Body of pancreas (tissue), 4 donors: ENCODE measurements around the gene RPL6. TPM values are rescaled to one million over a fixed set of nuclear protein-coding genes. Genes with fewer than 3 reads are reported as not detected.
"Not testable (repeated sequence)": the region's sequence is repeated elsewhere in the genome, so short reads cannot be mapped to it uniquely, and the experiment has no call there.

Experiments
- ATAC-seq: fragments of 150-250 bp; one replicate; pipeline ENCODE4 v1.9.1; 2016
- DNase-seq, 4 donors: peaks; one replicate each; pipeline ENCODE4 v3.0.0-alpha.2; 2019
- H3K27ac ChIP-seq, 4 donors: fragments of 200-600 bp; sonication (generic); 1 replicate in 3 of 4; 2 replicates in 1 of 4; pipeline versions ENCODE4 v1.5.1 to v1.6.1; 2016 to 2019; ENCODE audit warnings: mild to moderate bottlenecking in 1 of 4, mixed read lengths in 1 of 4, moderate library complexity in 1 of 4
- H3K27me3 ChIP-seq, 2 donors: fragments of 200-600 bp; sonication (generic); one replicate each; pipeline ENCODE4 v1.6.0; 2016; ENCODE audit warnings: mild to moderate bottlenecking in 1 of 2
- H3K36me3 ChIP-seq, 2 donors: fragments of 200-600 bp; sonication (generic); replicated peaks in 1 of 2; 2 replicates each; pipeline ENCODE4 v1.5.1; 2016; ENCODE audit warnings: low read depth in 2 of 2; ENCODE audit not compliant: insufficient read depth in 1 of 2
- H3K4me1 ChIP-seq: fragments of 200-600 bp; sonication (generic); one replicate; pipeline ENCODE4 v1.6.0; 2016
- H3K4me3 ChIP-seq, 2 donors: fragments of 200-600 bp; sonication (generic); 1 replicate in 1 of 2; 2 replicates in 1 of 2; pipeline ENCODE4 v1.5.1; 2016 to 2019
- H3K9me3 ChIP-seq, 3 donors: fragments of 200-600 bp; sonication (generic); 1 replicate in 2 of 3; 2 replicates in 1 of 3; pipeline ENCODE4 v1.5.1; 2016
- CTCF ChIP-seq, 7 experiments: fragments of 450-650 bp in 4 of 7; fragments of 200-600 bp in 3 of 7; sonication (generic) in 3 of 7; IDR thresholded peaks; one replicate each; pipeline ENCODE4 v1.5.1; 2016 to 2019; ENCODE audit warnings: antibody characterized with exemption in 7 of 7
- POLR2A ChIP-seq, 3 donors: fragments of 450-650 bp; IDR thresholded peaks; one replicate each; pipeline ENCODE4 v1.6.1; 2016; ENCODE audit warnings: antibody characterized with exemption in 3 of 3, mild to moderate bottlenecking in 2 of 3
- WGBS, 2 donors: methylation state at CpG; one replicate each; pipeline ENCODE4 v1.1.5; 2017; 5-methylcytosine and 5-hydroxymethylcytosine counted together
- intact Hi-C: fragments of 100-400 bp; cut with DNase I; formaldehyde crosslinking; loops from one replicate; pipeline ENCODE4 v1.15.1; 2023
- total RNA-seq, 2 donors: library from RNA; depleted of rRNA; stranded (reverse); fragments of >200 nt; gene quantifications; one replicate each; pipeline ENCODE4 v1.1.0, GENCODE V29; 2016

The RPL6 gene
- total RNA-seq, 2 donors from 2014 or later: 864 to 931 TPM

GRCh38 chr12:112420740-112421139 is 11.3 kb upstream of the RPL6 start:
- intact Hi-C loops: no loop called here
- no peaks in the 10 kb centered on the region for H3K9me3 ChIP-seq
- peaks cover 41% of the 10 kb centered on the region for H3K4me1 ChIP-seq
- H3K36me3 ChIP-seq: no peaks in the 10 kb centered on the region
- 49 to 52% methylated on average over 3 of the region's 3 CpGs for WGBS, 2 donors
- TF ChIP-seq CTCF (IDR thresholded peaks at IDR 0.05): no peak
- peak overlapping the region in 2 of 4 donors; percentile 98 to 99 for H3K27ac ChIP-seq
- H3K4me3 ChIP-seq: no peak overlapping the region
- no peaks in the 10 kb centered on the region for H3K27me3 ChIP-seq
- no peak for ATAC-seq
- DNase-seq: no peak

GRCh38 chr12:112419297-112420133 is 10.1 kb upstream of the RPL6 start:
- H3K4me3 ChIP-seq: peak overlapping the region; percentile 75 to 96
- 4 to 5% methylated on average over 25 to 27 of the region's 31 CpGs for WGBS, 2 donors

GRCh38 chr12:112418608-112419296 is 9.3 kb upstream of the RPL6 start, which contains the start of gene PTPN11:
Gene PTPN11, plus strand, starts transcription at chr12:112418947. Its CDS starts 165 bp downstream, at chr12:112419112.
- ATAC-seq (peak; percentile 92), DNase-seq (peak; percentile 85 to 88 (median 86))
- Histone ChIP-seq H3K4me1 (peaks cover 51% of the 10 kb centered on the region), H3K27ac (peak within 1 kb of the TSS; percentile 97 to 100 (median 98)), H3K36me3 (no peaks in the 10 kb centered on the region), H3K9me3 (no peaks in the 10 kb centered on the region), H3K4me3 (peak within 1 kb of the TSS; percentile 75 to 96), H3K27me3 (no peaks in the 10 kb centered on the region)
- intact Hi-C loops: no loop called here
- peak; percentile 86 to 91 (median 88) for TF ChIP-seq POLR2A (IDR thresholded peaks at IDR 0.05)
- peak in 5 of 7 experiments; percentile 5 to 39 (median 15) for TF ChIP-seq CTCF (IDR thresholded peaks at IDR 0.05)
- WGBS, 2 donors: 0% methylated on average over 21 to 37 of the region's 89 CpGs

More at GRCh38 chr12:112419297-112420133, 10.1 kb upstream of the RPL6 start:
- H3K27me3 ChIP-seq: no peaks in the 10 kb centered on the region
- TF ChIP-seq POLR2A (IDR thresholded peaks at IDR 0.05): peak in 1 of 3 donors; percentile 35
- peak in 1 of 7 experiments; percentile 4 for TF ChIP-seq CTCF (IDR thresholded peaks at IDR 0.05)
- no peaks in the 10 kb centered on the region for H3K36me3 ChIP-seq
- DNase-seq (peak; percentile 80 to 82 (median 81)), ATAC-seq (peak; percentile 91)
- intact Hi-C loops: no loop called here
- H3K9me3 ChIP-seq: no peaks in the 10 kb centered on the region
- H3K27ac ChIP-seq: peak overlapping the region; percentile 97 to 100 (median 98)
- H3K4me1 ChIP-seq: peaks cover 43% of the 10 kb centered on the region

GRCh38 chr12:112418273-112418607 is 8.8 kb upstream of the RPL6 start:
- DNase-seq (peak in 1 of 4 donors; percentile 20), ATAC-seq (no peak)
- TF ChIP-seq POLR2A (IDR thresholded peaks at IDR 0.05): no peak
- TF ChIP-seq CTCF (IDR thresholded peaks at IDR 0.05): no peak
- Histone ChIP-seq H3K36me3 (no peaks in the 10 kb centered on the region), H3K27me3 (no peaks in the 10 kb centered on the region), H3K27ac (peak overlapping the region; percentile 97 to 100 (median 98)), H3K4me1 (peaks cover 53% of the 10 kb centered on the region), H3K9me3 (no peaks in the 10 kb centered on the region), H3K4me3 (peak overlapping the region; percentile 75 to 96)
- intact Hi-C loops: no loop called here
- WGBS, 2 donors: 0 to 2% methylated on average over 3 to 18 of the region's 18 CpGs

- H3K4me3 ChIP-seq, ATAC-seq, H3K9me3 ChIP-seq, H3K27me3 ChIP-seq, DNase-seq, H3K36me3 ChIP-seq, H3K27ac ChIP-seq, intact Hi-C loops: not testable (repeated sequence)
- H3K4me1 ChIP-seq: peaks cover 29% of the 10 kb centered on the region
- 92 to 97% methylated on average over 4 of the region's 4 CpGs for WGBS, 2 donors
These were observed 6.1 kb upstream of the RPL6 start for GRCh38 chr12:112415457-112415856.
